HCT116 (cell line): ENCODE data around the gene PHACTR1. TPM values are rescaled to one million over a fixed set of nuclear protein-coding genes. Genes with fewer than 3 reads are reported as not detected.

Experiments
- ATAC-seq: fragments of 200-7000 bp; cut with Tn5 transposase; 2 replicates; pipeline ENCODE4 v1.9.1; 2020; ENCODE audit warnings: mild to moderate bottlenecking, moderate library complexity
- BruUV-seq: library from RNA; stranded (reverse); fragments of 400-500 nt; replicated peaks from 2 replicates; lab custom pipeline; 2021; lab: Mats Ljungman, UMichigan
- CTCF ChIA-PET: fragments of 300-600 bp; sonication (Branson Sonifier 250); formaldehyde crosslinking; loops from one replicate; lab custom pipeline; 2021; ENCODE audit warnings: antibody characterized with exemption; lab: Charles Lee
- POLR2A ChIA-PET: fragments of 300-600, 350-600 bp; sonication (Branson Sonifier 250); formaldehyde crosslinking; loops from one replicate; lab custom pipeline; 2021; ENCODE audit warnings: antibody characterized with exemption; lab: Charles Lee
- RAD21 ChIA-PET, 2 experiments: fragments of 300-600 bp; sonication (Branson Sonifier 250); formaldehyde crosslinking; loops; one replicate each; lab custom pipeline; 2023; ENCODE audit warnings: low total read pairs in 2 of 2; ENCODE audit not compliant: uncharacterized antibody in 2 of 2, unreplicated experiment in 2 of 2, low non-redundant PET in 1 of 2; lab: Charles Lee
- DNase-seq: peaks from one replicate; pipeline ENCODE4 v3.0.0-alpha.2; 2010; ENCODE audit warnings: low read depth, low spot score
- H2AFZ ChIP-seq: fragments of 200-600 bp; shearing (Covaris generic), sonication (generic); 2 replicates; pipeline ENCODE4 v1.6.1; 2017; ENCODE audit warnings: low read depth, mixed run types, mixed read lengths, antibody characterized with exemption, low read length; ENCODE audit not compliant: poor library complexity, severe bottlenecking
- H3K27ac ChIP-seq: 2 replicates; pipeline ENCODE4 v1.5.1; 2012; ENCODE audit warnings: low read depth, low read length
- H3K27me3 ChIP-seq: fragments of 200-600 bp; sonication (generic); 2 replicates; pipeline ENCODE4 v1.6.1; 2016; ENCODE audit warnings: mixed run types, low read length, mixed read lengths; ENCODE audit not compliant: insufficient read depth
- H3K36me3 ChIP-seq, 2 experiments: fragments of 200-500 bp in 1 of 2; fragments of 200-600 bp in 1 of 2; sonication (Bioruptor generic) in 1 of 2; sonication (generic) in 1 of 2; 2 replicates each; pipeline versions ENCODE4 v1.5.1 to v1.6.1; 2014 to 2016; ENCODE audit warnings: low read length in 2 of 2, inconsistent platforms in 1 of 2, mixed read lengths in 1 of 2, mixed run types in 1 of 2; ENCODE audit not compliant: insufficient read depth in 2 of 2, control insufficient read depth in 1 of 2
- H3K4me1 ChIP-seq, 2 experiments: fragments of 200-600 bp in 1 of 2; sonication (generic) in 1 of 2; 2 replicates each; pipeline versions ENCODE4 v1.5.1 to v1.6.1; 2012 to 2017; ENCODE audit warnings: low read length in 2 of 2, inconsistent platforms in 1 of 2, mild to moderate bottlenecking in 1 of 2, mixed read lengths in 1 of 2, mixed run types in 1 of 2, moderate library complexity in 1 of 2; ENCODE audit not compliant: insufficient read depth in 2 of 2, control insufficient read depth in 1 of 2
- H3K4me2 ChIP-seq: fragments of 200-600 bp; sonication (generic); 2 replicates; pipeline ENCODE4 v1.6.1; 2017; ENCODE audit warnings: mixed run types, low read length, mixed read lengths
- H3K4me3 ChIP-seq, 2 experiments: fragments of 200-600 bp in 1 of 2; sonication (generic) in 1 of 2; replicated peaks in 1 of 2; 2 replicates each; pipeline ENCODE4 v1.5.1; 2011 to 2016; ENCODE audit warnings: low read length in 2 of 2, control low read depth in 1 of 2, low read depth in 1 of 2, mild to moderate bottlenecking in 1 of 2, mixed read lengths in 1 of 2, mixed run types in 1 of 2
- H3K79me2 ChIP-seq: fragments of 200-600 bp; sonication (generic); 2 replicates; pipeline ENCODE4 v1.6.1; 2017; ENCODE audit warnings: mild to moderate bottlenecking, mixed run types, low read length, moderate library complexity, mixed read lengths; ENCODE audit not compliant: insufficient read depth
- H3K9ac ChIP-seq: fragments of 200-600 bp; sonication (generic); 2 replicates; pipeline ENCODE4 v1.6.1; 2016; ENCODE audit warnings: low read length, mixed read lengths
- H3K9me2 ChIP-seq: fragments of 200-600 bp; sonication (generic), shearing (Covaris generic); 2 replicates; pipeline ENCODE4 v1.6.1; 2017; ENCODE audit warnings: mixed run types, mild to moderate bottlenecking, moderate library complexity; ENCODE audit not compliant: insufficient read depth
- H3K9me3 ChIP-seq, 2 experiments: fragments of 200-500 bp in 1 of 2; fragments of 200-600 bp in 1 of 2; sonication (Bioruptor generic) in 1 of 2; sonication (generic) in 1 of 2; 2 replicates each; pipeline ENCODE4 v1.6.1; 2014 to 2017; ENCODE audit warnings: low read length in 2 of 2, mixed read lengths in 2 of 2, inconsistent platforms in 1 of 2, low read depth in 1 of 2, mild to moderate bottlenecking in 1 of 2, mixed run types in 1 of 2, moderate library complexity in 1 of 2; ENCODE audit not compliant: control insufficient read depth in 1 of 2, insufficient read depth in 1 of 2
- H4K20me1 ChIP-seq: fragments of 200-600 bp; sonication (generic), shearing (Covaris generic); 2 replicates; pipeline ENCODE4 v1.6.1; 2017; ENCODE audit warnings: mixed run types, mild to moderate bottlenecking, moderate library complexity; ENCODE audit not compliant: insufficient read depth
- CTCF ChIP-seq, 3 experiments: fragments of 200-600 bp in 1 of 3; sonication (generic) in 1 of 3; IDR thresholded peaks in 2 of 3; conservative IDR thresholded peaks in 1 of 3; 2 replicates each; pipeline ENCODE4 v1.5.1; 2012 to 2017; ENCODE audit warnings: low read depth in 2 of 3, low read length in 2 of 3, antibody characterized with exemption in 1 of 3, borderline replicate concordance in 1 of 3, control low read depth in 1 of 3, mild to moderate bottlenecking in 1 of 3, mixed read lengths in 1 of 3, mixed run types in 1 of 3, moderate library complexity in 1 of 3; ENCODE audit not compliant: insufficient read depth in 1 of 3
- POLR2A ChIP-seq: IDR thresholded peaks from 2 replicates; pipeline ENCODE4 v1.7.0; 2011; ENCODE audit warnings: borderline replicate concordance; ENCODE audit not compliant: insufficient read depth, insufficient read length; ENCODE audit errors: extremely low read depth
- SP1 ChIP-seq: IDR thresholded peaks from 2 replicates; pipeline ENCODE4 v1.6.1; 2012; ENCODE audit warnings: low read depth
- ZNF274 ChIP-seq: fragments of 200-500 bp; sonication (Bioruptor generic); IDR thresholded peaks from 2 replicates; pipeline ENCODE4 v1.6.1; 2014; ENCODE audit warnings: mild to moderate bottlenecking, low read depth, low read length, inconsistent platforms
- intact Hi-C: fragments of 100-400 bp; cut with micrococcal nuclease; formaldehyde crosslinking; loops from 2 replicates; pipeline ENCODE4 v1.10.0; 2022
- total RNA-seq: library from RNA; stranded (reverse); gene quantifications from one replicate; pipeline ENCODE4 v1.2.1, GENCODE V29; 2021; ENCODE audit not compliant: unreplicated experiment

The PHACTR1 gene
- total RNA-seq, 1 experiment from 2014 or later: 0.17 TPM

- TF ChIP-seq CTCF (IDR thresholded peaks at IDR 0.05 in 2 of 3, conservative IDR thresholded peaks at IDR 0.05 in 1 of 3; ENCODE audit: borderline replicate concordance in 1 of 3, insufficient read depth in 1 of 3, low read depth in 2 of 3, low read length in 2 of 3) (no peak), POLR2A (no peak)
- TF ChIP-seq, all 23 proteins: peak for 0
- Histone ChIP-seq H3K27me3 (peaks cover 43% of the 10 kb centered on the region), H3K9ac (no peak overlapping the region), H4K20me1 (no peaks in the 10 kb centered on the region), H2AFZ (no peak overlapping the region), H3K4me1 (no peaks in the 10 kb centered on the region), H3K4me3 (no peak overlapping the region), H3K4me2 (no peak overlapping the region), H3K79me2 (no peaks in the 10 kb centered on the region), H3K27ac (no peak overlapping the region), H3K9me3 (no peaks in the 10 kb centered on the region), H3K9me2 (no peaks in the 10 kb centered on the region), H3K36me3 (no peaks in the 10 kb centered on the region)
- ChIA-PET RAD21 (no interaction called here), POLR2A (no interaction called here), CTCF (no interaction called here)
- DNase-seq (no peak), ATAC-seq (no peak)
- intact Hi-C loops: no loop called here
- no TSS peak for BruUV-seq
These were observed 149.2 kb downstream of the PHACTR1 start for GRCh38 chr6:12865671-12866181.

GRCh38 chr6:12866422-12867029, 150.0 kb downstream of the PHACTR1 start:
- BruUV-seq: no TSS peak

More at GRCh38 chr6:12866422-12867029, 150.0 kb downstream of the PHACTR1 start:
- intact Hi-C loops: no loop called here
- POLR2A ChIA-PET: no interaction called here
- no peaks in the 10 kb centered on the region for H3K36me3 ChIP-seq
- DNase-seq: no peak
- TF ChIP-seq ZNF274 (no peak), SP1 (no peak)
- no peaks in the 10 kb centered on the region for H3K79me2 ChIP-seq
- no peak for ATAC-seq
- peaks cover 51% of the 10 kb centered on the region for H3K27me3 ChIP-seq
- H3K9me3 ChIP-seq: no peaks in the 10 kb centered on the region
- RAD21 ChIA-PET: no interaction called here
- H3K4me3 ChIP-seq: no peak overlapping the region
- no peak overlapping the region for H2AFZ ChIP-seq
- no peak overlapping the region for H3K9ac ChIP-seq
- CTCF ChIA-PET: no interaction called here
- no peak overlapping the region for H3K27ac ChIP-seq
- no peak overlapping the region for H3K4me2 ChIP-seq
- no peaks in the 10 kb centered on the region for H3K4me1 ChIP-seq
- no peaks in the 10 kb centered on the region for H4K20me1 ChIP-seq
- no peaks in the 10 kb centered on the region for H3K9me2 ChIP-seq
